Trophoblast cell (in vitro differentiated cells and primary cell): ENCODE results near the gene FAM222A.
A peak's percentile ranks its signal among the peaks of the same experiment; 100 is the strongest.

Experiments used
- DNase-seq, 2 donors: peaks; one replicate each; pipeline ENCODE4 v3.0.0-alpha.2; 2016
- H2AFZ ChIP-seq: 2 replicates; pipeline ENCODE4 v1.6.1; 2013; ENCODE audit warnings: low read length, moderate library complexity, mild to moderate bottlenecking; ENCODE audit not compliant: insufficient read depth, poor library complexity
- H2AK5ac ChIP-seq: 2 replicates; pipeline ENCODE4 v1.6.1; 2013; ENCODE audit warnings: mild to moderate bottlenecking, low read length
- H2BK120ac ChIP-seq: 2 replicates; pipeline ENCODE4 v1.6.1; 2013; ENCODE audit warnings: low read length, mild to moderate bottlenecking, moderate library complexity; ENCODE audit not compliant: insufficient read depth, poor library complexity
- H2BK12ac ChIP-seq: 2 replicates; pipeline ENCODE4 v1.6.1; 2013; ENCODE audit warnings: mild to moderate bottlenecking, low read length, moderate library complexity
- H2BK5ac ChIP-seq: 2 replicates; pipeline ENCODE4 v1.6.1; 2013; ENCODE audit warnings: low read length, low read depth, moderate library complexity, mild to moderate bottlenecking; ENCODE audit not compliant: poor library complexity
- H3K14ac ChIP-seq: 2 replicates; pipeline ENCODE4 v1.6.1; 2013; ENCODE audit warnings: mild to moderate bottlenecking, low read length
- H3K18ac ChIP-seq: 2 replicates; pipeline ENCODE4 v1.6.1; 2013; ENCODE audit warnings: mild to moderate bottlenecking, low read length
- H3K23ac ChIP-seq: 2 replicates; pipeline ENCODE4 v1.6.1; 2013; ENCODE audit warnings: low read length
- H3K27ac ChIP-seq: 2 replicates; pipeline ENCODE4 v1.5.1; 2013; ENCODE audit warnings: low read depth, mild to moderate bottlenecking, inconsistent platforms, low read length, moderate library complexity
- H3K27me3 ChIP-seq: 2 replicates; pipeline ENCODE4 v1.6.1; 2013; ENCODE audit warnings: inconsistent platforms, mild to moderate bottlenecking, low read length, moderate library complexity; ENCODE audit not compliant: insufficient read depth
- H3K36me3 ChIP-seq, 2 experiments: 1 replicate in 1 of 2; 2 replicates in 1 of 2; pipeline ENCODE4 v1.6.1; 2013; ENCODE audit warnings: low read length in 2 of 2, mild to moderate bottlenecking in 2 of 2, moderate library complexity in 1 of 2; ENCODE audit not compliant: insufficient read depth in 2 of 2, control insufficient read depth in 1 of 2
- H3K4ac ChIP-seq: 2 replicates; pipeline ENCODE4 v1.6.1; 2013; ENCODE audit warnings: low read depth, mild to moderate bottlenecking, low read length, moderate library complexity
- H3K4me1 ChIP-seq, 2 experiments: 1 replicate in 1 of 2; 2 replicates in 1 of 2; pipeline ENCODE4 v1.6.1; 2013; ENCODE audit warnings: low read length in 2 of 2, mild to moderate bottlenecking in 2 of 2, moderate library complexity in 1 of 2; ENCODE audit not compliant: insufficient read depth in 2 of 2, control insufficient read depth in 1 of 2
- H3K4me2 ChIP-seq: 2 replicates; pipeline ENCODE4 v1.6.1; 2013; ENCODE audit warnings: inconsistent platforms, mild to moderate bottlenecking, low read length, moderate library complexity
- H3K4me3 ChIP-seq: 2 replicates; pipeline ENCODE4 v1.5.1; 2013; ENCODE audit warnings: mild to moderate bottlenecking, low read depth, low read length, inconsistent platforms
- H3K79me1 ChIP-seq: one replicate; pipeline ENCODE4 v1.6.1; 2013; ENCODE audit warnings: low read length
- H3K79me2 ChIP-seq: 2 replicates; pipeline ENCODE4 v1.6.1; 2013; ENCODE audit warnings: low read length, mild to moderate bottlenecking; ENCODE audit not compliant: control insufficient read depth, insufficient read depth, poor library complexity
- H3K9ac ChIP-seq: 2 replicates; pipeline ENCODE4 v1.6.1; 2013; ENCODE audit warnings: mild to moderate bottlenecking, low read length
- H3K9me3 ChIP-seq: 2 replicates; pipeline ENCODE4 v1.6.1; 2013; ENCODE audit warnings: low read depth, mild to moderate bottlenecking, control low read depth, inconsistent platforms, low read length; ENCODE audit not compliant: insufficient read depth
- H4K12ac ChIP-seq: 2 replicates; pipeline ENCODE4 v1.6.1; 2013; ENCODE audit warnings: low read depth, mild to moderate bottlenecking, low read length, moderate library complexity
- H4K8ac ChIP-seq: 2 replicates; pipeline ENCODE4 v1.6.1; 2013; ENCODE audit warnings: low read depth, mild to moderate bottlenecking, low read length, moderate library complexity
- H4K91ac ChIP-seq: one replicate; pipeline ENCODE4 v1.6.1; 2013; ENCODE audit warnings: low read depth, mild to moderate bottlenecking, low read length, moderate library complexity
- WGBS: extraction: QIAGEN DNeasy Blood & Tissue Kit; methylation state at CpG from one replicate; pipeline ENCODE4 v1.1.7; 2013; ENCODE audit warnings: missing lambda C conversion rate; ENCODE audit not compliant: insufficient read length, insufficient coverage; ENCODE audit errors: extremely low coverage; 5-methylcytosine and 5-hydroxymethylcytosine counted together

The FAM222A gene

GRCh38 chr12:109764776-109765445, 51.3 kb downstream of the FAM222A start:
- no peak overlapping the region for H2AFZ ChIP-seq
- H3K79me1 ChIP-seq = no peaks in the 10 kb centered on the region
- no peaks in the 10 kb centered on the region for H3K27me3 ChIP-seq
- H3K14ac ChIP-seq = no peak overlapping the region
- H4K12ac ChIP-seq = no peak overlapping the region
- WGBS = no CpG with 5 or more reads among the region's 18 CpGs
- no peaks in the 10 kb centered on the region for H3K36me3 ChIP-seq
- no peaks in the 10 kb centered on the region for H3K79me2 ChIP-seq
- no peak overlapping the region for H4K8ac ChIP-seq
- H2BK120ac ChIP-seq = no peak overlapping the region
- H2AK5ac ChIP-seq = no peak overlapping the region
- peaks cover 0 to 5% of the 10 kb centered on the region in 2 experiments for H3K4me1 ChIP-seq
- peaks cover 6% of the 10 kb centered on the region for H3K9me3 ChIP-seq
- no peak overlapping the region for H3K4me3 ChIP-seq
- H3K18ac ChIP-seq = no peak overlapping the region
- no peak overlapping the region for H2BK12ac ChIP-seq
- H3K4ac ChIP-seq = no peak overlapping the region
- no peak overlapping the region for H2BK5ac ChIP-seq
- no peak overlapping the region for H4K91ac ChIP-seq
- DNase-seq = no peak
- H3K9ac ChIP-seq = no peak overlapping the region
- H3K4me2 ChIP-seq = no peak overlapping the region
- H3K27ac ChIP-seq = no peak overlapping the region
- H3K23ac ChIP-seq = no peak overlapping the region

DNA sequence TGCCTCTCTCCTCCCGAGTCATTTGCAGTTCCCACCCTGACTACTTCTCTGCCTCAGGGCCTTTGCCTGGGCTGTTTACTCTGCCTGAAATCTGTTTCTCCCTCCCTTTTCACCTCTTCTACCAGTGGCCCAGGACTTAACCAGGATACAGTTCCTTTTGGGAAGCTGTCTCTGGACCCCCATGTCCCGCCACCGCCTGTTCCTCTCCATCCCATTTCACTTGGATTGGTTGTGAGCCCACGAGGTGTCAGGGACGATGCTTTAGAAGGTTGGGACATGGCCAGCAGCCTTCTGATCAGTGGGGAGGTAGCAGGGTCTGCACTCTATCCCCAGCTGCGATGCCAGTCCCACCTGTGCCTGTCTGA, 51.8 kb downstream of the FAM222A start:
- Histone ChIP-seq H3K36me3 (no peaks in the 10 kb centered on the region), H3K4me1 (peaks cover 0 to 5% of the 10 kb centered on the region in 2 experiments), H3K27ac (no peak overlapping the region), H4K8ac (no peak overlapping the region), H2AK5ac (no peak overlapping the region), H3K9me3 (peaks cover 6% of the 10 kb centered on the region), H3K4ac (no peak overlapping the region), H3K79me2 (no peaks in the 10 kb centered on the region), H2BK120ac (no peak overlapping the region), H4K91ac (no peak overlapping the region), H3K79me1 (no peaks in the 10 kb centered on the region), H3K4me2 (no peak overlapping the region), H3K27me3 (no peaks in the 10 kb centered on the region), H3K23ac (no peak overlapping the region), H2BK12ac (no peak overlapping the region), H3K9ac (no peak overlapping the region), H3K14ac (no peak overlapping the region), H2BK5ac (no peak overlapping the region), H2AFZ (no peak overlapping the region), H4K12ac (no peak overlapping the region), H3K18ac (no peak overlapping the region), H3K4me3 (no peak overlapping the region)
- DNase-seq = no peak
- no CpG with 5 or more reads among the region's 6 CpGs for WGBS

DNA sequence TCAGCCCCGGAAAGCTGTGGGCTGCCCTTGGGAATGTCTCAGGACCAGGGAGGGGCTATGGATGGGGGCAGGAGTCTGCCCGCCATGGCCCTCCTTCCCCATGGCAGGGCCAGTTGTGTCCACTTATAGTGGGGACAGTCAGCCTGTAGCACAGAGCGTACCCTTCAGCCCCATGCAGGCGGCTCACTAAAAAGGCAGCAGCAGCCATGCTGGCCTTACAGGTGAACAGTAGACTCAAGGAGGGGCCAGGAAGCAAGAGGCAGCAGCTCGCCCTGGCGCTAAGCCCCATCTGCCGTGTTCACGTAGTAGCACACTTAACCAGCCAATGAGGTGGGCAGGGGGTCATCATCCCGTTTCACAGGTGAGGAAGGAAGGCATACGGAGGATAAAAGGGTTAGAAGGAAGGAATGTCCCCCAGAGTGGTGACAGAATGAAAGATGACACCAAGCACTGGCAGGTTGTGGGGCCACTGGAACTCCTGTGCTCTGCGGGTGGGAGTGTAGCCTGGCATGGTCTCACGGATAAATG, 52.7 kb downstream of the FAM222A start:
- no peak for DNase-seq
- no peak overlapping the region for H3K23ac ChIP-seq
- H3K27ac ChIP-seq = no peak overlapping the region
- H4K12ac ChIP-seq = no peak overlapping the region
- no peak overlapping the region for H2BK120ac ChIP-seq
- H3K4me2 ChIP-seq = no peak overlapping the region
- peaks cover 0 to 5% of the 10 kb centered on the region in 2 experiments for H3K4me1 ChIP-seq
- no peak overlapping the region for H4K91ac ChIP-seq
- no peak overlapping the region for H3K14ac ChIP-seq
- no CpG with 5 or more reads among the region's 12 CpGs for WGBS
- no peak overlapping the region for H3K9ac ChIP-seq
- no peak overlapping the region for H3K18ac ChIP-seq
- H3K79me2 ChIP-seq = no peaks in the 10 kb centered on the region
- H2BK12ac ChIP-seq = no peak overlapping the region
- H3K79me1 ChIP-seq = no peaks in the 10 kb centered on the region
- peaks cover 6% of the 10 kb centered on the region for H3K9me3 ChIP-seq
- H3K27me3 ChIP-seq = no peaks in the 10 kb centered on the region
- no peak overlapping the region for H4K8ac ChIP-seq
- no peak overlapping the region for H2AFZ ChIP-seq
- H3K4me3 ChIP-seq = no peak overlapping the region
- no peak overlapping the region for H2AK5ac ChIP-seq
- no peak overlapping the region for H2BK5ac ChIP-seq
- no peaks in the 10 kb centered on the region for H3K36me3 ChIP-seq
- no peak overlapping the region for H3K4ac ChIP-seq

GRCh38 chr12:109767456-109767855, 53.8 kb downstream of the FAM222A start:
- no peak overlapping the region for H4K91ac ChIP-seq
- no peak overlapping the region for H2AK5ac ChIP-seq
- no peak overlapping the region for H3K4me2 ChIP-seq
- no peak overlapping the region for H4K12ac ChIP-seq
- no peak overlapping the region for H4K8ac ChIP-seq
- H2BK5ac ChIP-seq = no peak overlapping the region
- no peak overlapping the region for H2BK120ac ChIP-seq
- no peaks in the 10 kb centered on the region for H3K79me1 ChIP-seq
- H3K9me3 ChIP-seq = peaks cover 6% of the 10 kb centered on the region
- H3K18ac ChIP-seq = no peak overlapping the region
- no peaks in the 10 kb centered on the region for H3K36me3 ChIP-seq
- no peaks in the 10 kb centered on the region for H3K79me2 ChIP-seq
- no peak overlapping the region for H3K14ac ChIP-seq
- no peak overlapping the region for H3K4me3 ChIP-seq
- H3K23ac ChIP-seq = no peak overlapping the region
- H3K9ac ChIP-seq = no peak overlapping the region
- H2AFZ ChIP-seq = no peak overlapping the region
- no peak overlapping the region for H2BK12ac ChIP-seq
- no CpG with 5 or more reads among the region's 4 CpGs for WGBS
- H3K27ac ChIP-seq = no peak overlapping the region
- DNase-seq = peak; percentile 72 to 78
- H3K27me3 ChIP-seq = no peaks in the 10 kb centered on the region
- peaks cover 0 to 5% of the 10 kb centered on the region in 2 experiments for H3K4me1 ChIP-seq
- H3K4ac ChIP-seq = no peak overlapping the region
